HCT116 (cell line): ENCODE data around the gene SPINK2. TPM values are rescaled to one million over a fixed set of nuclear protein-coding genes. Genes with fewer than 3 reads are reported as not detected.

Experiments used
- ATAC-seq: fragments of 200-7000 bp; cut with Tn5 transposase; 2 replicates; pipeline ENCODE4 v1.9.1; 2020; ENCODE audit warnings: mild to moderate bottlenecking, moderate library complexity
- BruUV-seq: library from RNA; stranded (reverse); fragments of 400-500 nt; replicated peaks from 2 replicates; lab custom pipeline; 2021; lab: Mats Ljungman, UMichigan
- CTCF ChIA-PET: fragments of 300-600 bp; sonication (Branson Sonifier 250); formaldehyde crosslinking; loops from one replicate; lab custom pipeline; 2021; ENCODE audit warnings: antibody characterized with exemption; lab: Charles Lee
- POLR2A ChIA-PET: fragments of 300-600, 350-600 bp; sonication (Branson Sonifier 250); formaldehyde crosslinking; loops from one replicate; lab custom pipeline; 2021; ENCODE audit warnings: antibody characterized with exemption; lab: Charles Lee
- RAD21 ChIA-PET, 2 experiments: fragments of 300-600 bp; sonication (Branson Sonifier 250); formaldehyde crosslinking; loops; one replicate each; lab custom pipeline; 2023; ENCODE audit warnings: low total read pairs in 2 of 2; ENCODE audit not compliant: uncharacterized antibody in 2 of 2, unreplicated experiment in 2 of 2, low non-redundant PET in 1 of 2; lab: Charles Lee
- DNase-seq: peaks from one replicate; pipeline ENCODE4 v3.0.0-alpha.2; 2010; ENCODE audit warnings: low read depth, low spot score
- H2AFZ ChIP-seq: fragments of 200-600 bp; shearing (Covaris generic), sonication (generic); 2 replicates; pipeline ENCODE4 v1.6.1; 2017; ENCODE audit warnings: low read depth, mixed run types, mixed read lengths, antibody characterized with exemption, low read length; ENCODE audit not compliant: poor library complexity, severe bottlenecking
- H3K27ac ChIP-seq: 2 replicates; pipeline ENCODE4 v1.5.1; 2012; ENCODE audit warnings: low read depth, low read length
- H3K27me3 ChIP-seq: fragments of 200-600 bp; sonication (generic); 2 replicates; pipeline ENCODE4 v1.6.1; 2016; ENCODE audit warnings: mixed run types, low read length, mixed read lengths; ENCODE audit not compliant: insufficient read depth
- H3K36me3 ChIP-seq, 2 experiments: fragments of 200-500 bp in 1 of 2; fragments of 200-600 bp in 1 of 2; sonication (Bioruptor generic) in 1 of 2; sonication (generic) in 1 of 2; 2 replicates each; pipeline versions ENCODE4 v1.5.1 to v1.6.1; 2014 to 2016; ENCODE audit warnings: low read length in 2 of 2, inconsistent platforms in 1 of 2, mixed read lengths in 1 of 2, mixed run types in 1 of 2; ENCODE audit not compliant: insufficient read depth in 2 of 2, control insufficient read depth in 1 of 2
- H3K4me1 ChIP-seq, 2 experiments: fragments of 200-600 bp in 1 of 2; sonication (generic) in 1 of 2; 2 replicates each; pipeline versions ENCODE4 v1.5.1 to v1.6.1; 2012 to 2017; ENCODE audit warnings: low read length in 2 of 2, inconsistent platforms in 1 of 2, mild to moderate bottlenecking in 1 of 2, mixed read lengths in 1 of 2, mixed run types in 1 of 2, moderate library complexity in 1 of 2; ENCODE audit not compliant: insufficient read depth in 2 of 2, control insufficient read depth in 1 of 2
- H3K4me2 ChIP-seq: fragments of 200-600 bp; sonication (generic); 2 replicates; pipeline ENCODE4 v1.6.1; 2017; ENCODE audit warnings: mixed run types, low read length, mixed read lengths
- H3K4me3 ChIP-seq, 2 experiments: fragments of 200-600 bp in 1 of 2; sonication (generic) in 1 of 2; replicated peaks in 1 of 2; 2 replicates each; pipeline ENCODE4 v1.5.1; 2011 to 2016; ENCODE audit warnings: low read length in 2 of 2, control low read depth in 1 of 2, low read depth in 1 of 2, mild to moderate bottlenecking in 1 of 2, mixed read lengths in 1 of 2, mixed run types in 1 of 2
- H3K79me2 ChIP-seq: fragments of 200-600 bp; sonication (generic); 2 replicates; pipeline ENCODE4 v1.6.1; 2017; ENCODE audit warnings: mild to moderate bottlenecking, mixed run types, low read length, moderate library complexity, mixed read lengths; ENCODE audit not compliant: insufficient read depth
- H3K9ac ChIP-seq: fragments of 200-600 bp; sonication (generic); 2 replicates; pipeline ENCODE4 v1.6.1; 2016; ENCODE audit warnings: low read length, mixed read lengths
- H3K9me2 ChIP-seq: fragments of 200-600 bp; sonication (generic), shearing (Covaris generic); 2 replicates; pipeline ENCODE4 v1.6.1; 2017; ENCODE audit warnings: mixed run types, mild to moderate bottlenecking, moderate library complexity; ENCODE audit not compliant: insufficient read depth
- H3K9me3 ChIP-seq, 2 experiments: fragments of 200-500 bp in 1 of 2; fragments of 200-600 bp in 1 of 2; sonication (Bioruptor generic) in 1 of 2; sonication (generic) in 1 of 2; 2 replicates each; pipeline ENCODE4 v1.6.1; 2014 to 2017; ENCODE audit warnings: low read length in 2 of 2, mixed read lengths in 2 of 2, inconsistent platforms in 1 of 2, low read depth in 1 of 2, mild to moderate bottlenecking in 1 of 2, mixed run types in 1 of 2, moderate library complexity in 1 of 2; ENCODE audit not compliant: control insufficient read depth in 1 of 2, insufficient read depth in 1 of 2
- H4K20me1 ChIP-seq: fragments of 200-600 bp; sonication (generic), shearing (Covaris generic); 2 replicates; pipeline ENCODE4 v1.6.1; 2017; ENCODE audit warnings: mixed run types, mild to moderate bottlenecking, moderate library complexity; ENCODE audit not compliant: insufficient read depth
- CBX3 ChIP-seq: IDR thresholded peaks from 2 replicates; pipeline ENCODE4 v1.6.1; 2012; ENCODE audit warnings: low read depth
- CEBPB ChIP-seq: IDR thresholded peaks from 2 replicates; pipeline ENCODE4 v1.6.1; 2012; ENCODE audit warnings: low read depth
- CTCF ChIP-seq, 3 experiments: fragments of 200-600 bp in 1 of 3; sonication (generic) in 1 of 3; IDR thresholded peaks in 2 of 3; conservative IDR thresholded peaks in 1 of 3; 2 replicates each; pipeline ENCODE4 v1.5.1; 2012 to 2017; ENCODE audit warnings: low read depth in 2 of 3, low read length in 2 of 3, antibody characterized with exemption in 1 of 3, borderline replicate concordance in 1 of 3, control low read depth in 1 of 3, mild to moderate bottlenecking in 1 of 3, mixed read lengths in 1 of 3, mixed run types in 1 of 3, moderate library complexity in 1 of 3; ENCODE audit not compliant: insufficient read depth in 1 of 3
- EGR1 ChIP-seq: IDR thresholded peaks from 2 replicates; pipeline ENCODE4 v1.6.1; 2012; ENCODE audit warnings: low read depth
- ELF1 ChIP-seq: IDR thresholded peaks from 2 replicates; pipeline ENCODE4 v1.6.1; 2012; ENCODE audit warnings: low read depth, borderline replicate concordance
- EZH2 ChIP-seq: fragments of 200-600 bp; sonication (generic); IDR thresholded peaks from 2 replicates; pipeline ENCODE4 v1.6.1; 2017; ENCODE audit warnings: antibody characterized with exemption, mixed run types
- EZH2phosphoT487 ChIP-seq: fragments of 200-600 bp; IDR thresholded peaks from 2 replicates; pipeline ENCODE4 v1.6.1; 2018; ENCODE audit warnings: antibody characterized with exemption, borderline replicate concordance
- FOSL1 ChIP-seq: IDR thresholded peaks from 2 replicates; pipeline ENCODE4 v1.6.1; 2012; ENCODE audit warnings: low read depth
- JUND ChIP-seq: IDR thresholded peaks from 2 replicates; pipeline ENCODE4 v1.6.1; 2012
- POLR2A ChIP-seq: IDR thresholded peaks from 2 replicates; pipeline ENCODE4 v1.7.0; 2011; ENCODE audit warnings: borderline replicate concordance; ENCODE audit not compliant: insufficient read depth, insufficient read length; ENCODE audit errors: extremely low read depth
- RAD21 ChIP-seq: IDR thresholded peaks from 2 replicates; pipeline ENCODE4 v1.6.1; 2012; ENCODE audit warnings: low read depth, mild to moderate bottlenecking
- REST ChIP-seq: IDR thresholded peaks from 2 replicates; pipeline ENCODE4 v1.6.1; 2012; ENCODE audit warnings: low read depth
- SRF ChIP-seq: IDR thresholded peaks from 2 replicates; pipeline ENCODE4 v1.6.1; 2012; ENCODE audit warnings: low read depth
- TCF7L2 ChIP-seq: IDR thresholded peaks from 2 replicates; pipeline ENCODE4 v1.7.0; 2011; ENCODE audit warnings: borderline replicate concordance, inconsistent platforms; ENCODE audit not compliant: insufficient read depth, insufficient read length; ENCODE audit errors: extremely low read depth
- ZNF274 ChIP-seq: fragments of 200-500 bp; sonication (Bioruptor generic); IDR thresholded peaks from 2 replicates; pipeline ENCODE4 v1.6.1; 2014; ENCODE audit warnings: mild to moderate bottlenecking, low read depth, low read length, inconsistent platforms
- intact Hi-C: fragments of 100-400 bp; cut with micrococcal nuclease; formaldehyde crosslinking; loops from 2 replicates; pipeline ENCODE4 v1.10.0; 2022
- total RNA-seq: library from RNA; stranded (reverse); gene quantifications from one replicate; pipeline ENCODE4 v1.2.1, GENCODE V29; 2021; ENCODE audit not compliant: unreplicated experiment
- TF ChIP-seq, protein P1 (sequence below): IDR thresholded peaks from 2 replicates; pipeline ENCODE4 v1.6.1; 2012
- TF ChIP-seq, protein P2 (sequence below): IDR thresholded peaks from 2 replicates; pipeline ENCODE4 v1.6.1; 2012

Gene SPINK2
- total RNA-seq, 1 experiment from 2014 or later: 2.4 TPM

- DNase-seq (no peak), ATAC-seq (no peak)
- H3K9me2 ChIP-seq: no peaks in the 10 kb centered on the region
- H3K79me2 ChIP-seq: no peaks in the 10 kb centered on the region
- H3K36me3 ChIP-seq: no peaks in the 10 kb centered on the region
- TF ChIP-seq FOSL1: no peak
- TF ChIP-seq JUND: no peak
- no peak for TF ChIP-seq EZH2phosphoT487
- H3K9me3 ChIP-seq: no peaks in the 10 kb centered on the region
- H4K20me1 ChIP-seq: no peaks in the 10 kb centered on the region
- H3K4me2 ChIP-seq: no peak overlapping the region
- no peak overlapping the region for H3K27ac ChIP-seq
- CTCF ChIA-PET: no interaction called here
- no peak overlapping the region for H3K9ac ChIP-seq
- POLR2A ChIA-PET: no interaction called here
- H3K4me3 ChIP-seq: no peak overlapping the region
- H3K4me1 ChIP-seq: no peaks in the 10 kb centered on the region
- no TSS peak for BruUV-seq
- RAD21 ChIA-PET: no interaction called here
- no peak overlapping the region for H2AFZ ChIP-seq
- no peaks in the 10 kb centered on the region for H3K27me3 ChIP-seq
- intact Hi-C loops: no loop called here
Measured at GRCh38 chr4:56783986-56784385, 37.5 kb downstream of the SPINK2 start.

GRCh38 chr4:56782019-56782418 is 39.5 kb downstream of the SPINK2 start:
- no TSS peak for BruUV-seq
- ATAC-seq (no peak), DNase-seq (no peak)
- H2AFZ ChIP-seq: no peak overlapping the region
- H4K20me1 ChIP-seq: no peaks in the 10 kb centered on the region
- H3K9me2 ChIP-seq: no peaks in the 10 kb centered on the region
- POLR2A ChIA-PET: no interaction called here
- H3K27me3 ChIP-seq: no peaks in the 10 kb centered on the region
- no peak overlapping the region for H3K27ac ChIP-seq
- no peaks in the 10 kb centered on the region for H3K79me2 ChIP-seq
- CTCF ChIA-PET: no interaction called here
- H3K9me3 ChIP-seq: no peaks in the 10 kb centered on the region
- H3K36me3 ChIP-seq: no peaks in the 10 kb centered on the region
- intact Hi-C loops: no loop called here
- TF ChIP-seq REST (no peak), POLR2A (no peak), CTCF (IDR thresholded peaks at IDR 0.05 in 2 of 3, conservative IDR thresholded peaks at IDR 0.05 in 1 of 3; ENCODE audit: borderline replicate concordance in 1 of 3, insufficient read depth in 1 of 3, low read depth in 2 of 3, low read length in 2 of 3) (no peak), RAD21 (no peak), SRF (no peak), ZNF274 (no peak), EGR1 (no peak), TCF7L2 (no peak), FOSL1 (no peak), EZH2phosphoT487 (no peak), EZH2 (no peak), JUND (no peak), CBX3 (no peak), CEBPB (no peak), ELF1 (no peak)
- TF ChIP-seq, protein P1, sequence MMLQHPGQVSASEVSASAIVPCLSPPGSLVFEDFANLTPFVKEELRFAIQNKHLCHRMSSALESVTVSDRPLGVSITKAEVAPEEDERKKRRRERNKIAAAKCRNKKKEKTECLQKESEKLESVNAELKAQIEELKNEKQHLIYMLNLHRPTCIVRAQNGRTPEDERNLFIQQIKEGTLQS: no peak
- TF ChIP-seq, protein P2, sequence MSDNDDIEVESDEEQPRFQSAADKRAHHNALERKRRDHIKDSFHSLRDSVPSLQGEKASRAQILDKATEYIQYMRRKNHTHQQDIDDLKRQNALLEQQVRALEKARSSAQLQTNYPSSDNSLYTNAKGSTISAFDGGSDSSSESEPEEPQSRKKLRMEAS: no peak
- no peak overlapping the region for H3K9ac ChIP-seq
- H3K4me3 ChIP-seq: no peak overlapping the region
- RAD21 ChIA-PET: no interaction called here
- H3K4me1 ChIP-seq: no peaks in the 10 kb centered on the region
- no peak overlapping the region for H3K4me2 ChIP-seq
